Activated CD8-positive, alpha-beta memory T cell treated with anti-CD3 and anti-CD28 coated beads, Interleukin-2, amount 50 U/mL, for 48 hours (primary cell): Measurements from ENCODE around the gene CHKB.

Experiments used
- DNase-seq: peaks from one replicate; pipeline ENCODE4 v3.0.0-alpha.2; 2020

Gene CHKB

GRCh38 chr22:50595189-50595588 lies 12.5 kb upstream of the CHKB start:
- no peak for DNase-seq

GRCh38 chr22:50587407-50587806 lies 4.8 kb upstream of the CHKB start:
- no peak for DNase-seq

- no peak for DNase-seq
Measured at GRCh38 chr22:50586416-50586815, 3.8 kb upstream of the CHKB start.

GRCh38 chr22:50585781-50586180 lies 3.1 kb upstream of the CHKB start:
- DNase-seq = no peak

- DNase-seq = no peak
Measured at GRCh38 chr22:50585238-50585637, 2.6 kb upstream of the CHKB start.

- no peak for DNase-seq
Measured at GRCh38 chr22:50584106-50585096, 1.8 kb upstream of the CHKB start.

- DNase-seq = no peak
Measured at GRCh38 chr22:50583294-50583861, 729 bp upstream of the CHKB start.

- DNase-seq = peak; percentile 72
Measured at GRCh38 chr22:50581950-50582492, 628 bp downstream of the CHKB start.

GRCh38 chr22:50581031-50581949 lies 1.4 kb downstream of the CHKB start:
- DNase-seq = peak; percentile 51

GRCh38 chr22:50579752-50580151 lies 2.9 kb downstream of the CHKB start:
- DNase-seq = no peak

- no peak for DNase-seq
Measured at GRCh38 chr22:50578776-50579310, 3.8 kb downstream of the CHKB start.

- no peak for DNase-seq
Measured at GRCh38 chr22:50577987-50578775, 4.5 kb downstream of the CHKB start, which contains the start of gene CPT1B. Gene CPT1B (minus strand): TSS chr22:50578427. CDS start chr22:50577915, 512 bp downstream.

GRCh38 chr22:50577697-50577986 lies 5.0 kb downstream of the CHKB start:
- no peak for DNase-seq

GRCh38 chr22:50576806-50577696 lies 5.6 kb downstream of the CHKB start:
- no peak for DNase-seq

GRCh38 chr22:50576070-50576469 lies 6.6 kb downstream of the CHKB start:
- no peak for DNase-seq

GRCh38 chr22:50575426-50575941 lies 7.2 kb downstream of the CHKB start:
- DNase-seq = no peak

- no peak for DNase-seq
Measured at GRCh38 chr22:50574383-50574755, 8.3 kb downstream of the CHKB start.

GRCh38 chr22:50573491-50574382 lies 8.9 kb downstream of the CHKB start:
- no peak for DNase-seq

- no peak for DNase-seq
Measured at GRCh38 chr22:50572965-50573364, 9.7 kb downstream of the CHKB start.
